Thyroid gland (tissue), 4 donors: ENCODE measurements around the gene C9orf78.

ENCODE experiments used
- CTCF ChIP-seq, 6 experiments: fragments of 200-600 bp in 3 of 6; fragments of 450-650 bp in 3 of 6; sonication (generic) in 3 of 6; IDR thresholded peaks; one replicate each; pipeline ENCODE4 v1.5.1; 2016 to 2019; ENCODE audit warnings: antibody characterized with exemption in 6 of 6, mild to moderate bottlenecking in 2 of 6, inconsistent platforms in 1 of 6, moderate library complexity in 1 of 6
- POLR2A ChIP-seq, 2 donors: fragments of 450-650 bp; IDR thresholded peaks; one replicate each; pipeline ENCODE4 v1.6.1; 2017; ENCODE audit warnings: antibody characterized with exemption in 2 of 2, mild to moderate bottlenecking in 2 of 2, moderate library complexity in 1 of 2

- TF ChIP-seq CTCF (IDR thresholded peaks at IDR 0.05) (no peak), POLR2A (IDR thresholded peaks at IDR 0.05) (no peak)
Measured at GRCh38 chr9:129794549-129794948, 40.5 kb downstream of the C9orf78 start.
